PC-9 (cell line): ENCODE measurements around the gene THADA. TPM values are rescaled to one million over a fixed set of nuclear protein-coding genes. Genes with fewer than 3 reads are reported as not detected.

Experiments used
- BruUV-seq: library from RNA; stranded (reverse); fragments of 400-500 nt; replicated peaks from 2 replicates; lab custom pipeline; 2021; lab: Mats Ljungman, UMichigan
- CTCF ChIA-PET: fragments of 300-600 bp; sonication (Branson Sonifier 250); formaldehyde crosslinking; loops from one replicate; lab custom pipeline; 2022; ENCODE audit warnings: antibody characterized with exemption; lab: Charles Lee
- POLR2A ChIA-PET: fragments of 300-600 bp; sonication (Branson Sonifier 250); formaldehyde crosslinking; loops from one replicate; lab custom pipeline; 2022; ENCODE audit warnings: antibody characterized with exemption; ENCODE audit not compliant: unreplicated experiment; lab: Charles Lee
- DNase-seq, 2 experiments: peaks; one replicate each; pipeline versions ENCODE4 v3.0.0 to v3.0.0-alpha.2; 2015 to 2022; ENCODE audit warnings: mixed read lengths in 1 of 2
- H2AFZ ChIP-seq: fragments of 200-600 bp; sonication (generic); 2 replicates; pipeline ENCODE4 v1.8.1; 2017; ENCODE audit warnings: antibody characterized with exemption
- H3F3A ChIP-seq: fragments of 200-600 bp; sonication (generic); 2 replicates; pipeline ENCODE4 v1.8.1; 2017; ENCODE audit warnings: antibody characterized with exemption, mild to moderate bottlenecking, low read depth; ENCODE audit not compliant: insufficient read depth
- H3K27ac ChIP-seq: fragments of 200-600 bp; sonication (generic); 2 replicates; pipeline ENCODE4 v1.6.1; 2016; ENCODE audit warnings: mixed run types
- H3K27me3 ChIP-seq: fragments of 200-600 bp; sonication (generic); 2 replicates; pipeline ENCODE4 v1.6.1; 2016; ENCODE audit warnings: low read depth, mixed run types; ENCODE audit not compliant: insufficient read depth
- H3K36me3 ChIP-seq: fragments of 200-600 bp; sonication (generic); 2 replicates; pipeline ENCODE4 v1.6.1; 2016; ENCODE audit warnings: low read depth, mixed run types
- H3K4me1 ChIP-seq: fragments of 200-600 bp; sonication (generic); replicated peaks from 2 replicates; pipeline ENCODE4 v1.6.1; 2016; ENCODE audit warnings: mixed run types; ENCODE audit not compliant: insufficient read depth
- H3K4me2 ChIP-seq: fragments of 200-600 bp; sonication (generic); 2 replicates; pipeline ENCODE4 v1.6.1; 2017; ENCODE audit warnings: mixed run types
- H3K4me3 ChIP-seq: fragments of 200-600 bp; sonication (generic); 2 replicates; pipeline ENCODE4 v1.6.1; 2016; ENCODE audit warnings: mixed run types
- H3K79me2 ChIP-seq: fragments of 200-600 bp; sonication (generic); 2 replicates; pipeline ENCODE4 v1.6.1; 2017; ENCODE audit warnings: low read depth, mixed run types
- H3K9me2 ChIP-seq: fragments of 200-600 bp; sonication (generic); 2 replicates; pipeline ENCODE4 v1.8.1; 2017; ENCODE audit warnings: mild to moderate bottlenecking; ENCODE audit not compliant: insufficient read depth
- H3K9me3 ChIP-seq: fragments of 200-600 bp; sonication (generic); 2 replicates; pipeline ENCODE4 v1.8.1; 2016; ENCODE audit warnings: low read depth; ENCODE audit not compliant: insufficient read depth
- H4K20me1 ChIP-seq: fragments of 200-600 bp; sonication (generic); 2 replicates; pipeline ENCODE4 v1.8.1; 2017; ENCODE audit not compliant: insufficient read depth
- EZH2 ChIP-seq: fragments of 200-600 bp; sonication (generic); IDR thresholded peaks from 2 replicates; pipeline ENCODE4 v1.8.0; 2017; ENCODE audit warnings: antibody characterized with exemption, low read depth
- intact Hi-C: fragments of 100-400 bp; cut with micrococcal nuclease; formaldehyde crosslinking; loops from one replicate; pipeline ENCODE4 v1.10.0; 2022; ENCODE audit not compliant: unreplicated experiment
- total RNA-seq: library from RNA; stranded (reverse); gene quantifications from 2 replicates; pipeline ENCODE4 v1.2.3, GENCODE V29; 2021
- TF ChIP-seq, protein P1 (sequence below): fragments of 200-600 bp; sonication (generic); conservative IDR thresholded peaks from 2 replicates; pipeline ENCODE4 v1.6.1; 2017; ENCODE audit warnings: mixed run types, antibody characterized with exemption, mild to moderate bottlenecking, moderate library complexity

Gene THADA
- total RNA-seq, 1 experiment from 2014 or later: 28.1 TPM

DNA sequence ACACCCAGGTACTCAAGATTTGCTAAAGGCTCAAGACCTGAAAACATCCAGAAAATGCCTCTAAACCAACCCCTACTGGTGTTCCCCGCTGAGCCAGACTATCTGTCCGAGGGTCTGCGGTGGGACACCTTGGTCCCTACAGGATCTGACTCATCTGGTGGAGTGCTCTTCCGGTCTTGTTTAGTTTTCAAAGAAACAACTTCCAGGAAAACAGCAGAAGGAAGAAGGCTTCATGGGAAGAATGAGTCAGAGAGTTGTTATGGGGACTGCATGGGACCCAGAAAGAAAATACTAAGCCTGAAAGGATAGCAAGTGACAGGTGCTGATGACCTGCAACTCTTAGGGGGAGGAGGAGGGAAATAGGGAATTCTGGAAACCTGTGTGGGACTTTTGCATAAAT lies 410.7 kb downstream of the THADA start:
- DNase-seq: peak; percentile 26 to 88

DNA sequence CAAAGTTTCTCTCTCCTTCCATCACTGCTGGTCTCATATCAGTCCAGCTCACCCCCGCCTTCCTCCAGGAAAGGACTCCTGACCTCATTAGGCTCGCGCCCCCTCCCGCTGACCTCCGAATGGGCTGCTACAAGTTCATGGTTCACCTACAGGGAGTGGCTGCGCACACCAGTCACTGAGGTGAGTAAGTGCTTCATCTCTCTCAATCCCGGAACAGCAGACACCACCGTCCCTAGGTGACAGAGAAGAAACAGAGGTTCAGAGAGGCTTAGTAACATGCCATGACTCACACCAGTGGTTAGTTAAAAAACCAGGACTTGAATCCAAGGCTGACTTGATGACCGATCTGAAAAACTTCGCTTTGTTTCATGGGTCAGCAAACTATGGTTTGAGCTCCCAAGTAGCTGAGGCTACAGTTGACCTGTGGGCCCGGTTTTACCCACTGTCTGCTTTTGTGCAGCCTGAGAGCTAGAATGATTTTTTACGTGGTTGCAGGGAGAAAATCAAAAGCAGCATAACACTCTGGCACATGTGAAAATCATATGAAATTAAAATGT lies 411.4 kb downstream of the THADA start:
- Histone ChIP-seq H3K4me1 (peaks cover 76% of the 10 kb centered on the region), H4K20me1 (no peaks in the 10 kb centered on the region), H3K36me3 (no peaks in the 10 kb centered on the region), H3K4me2 (peak overlapping the region; percentile 41), H3K9me3 (no peaks in the 10 kb centered on the region), H2AFZ (no peak overlapping the region), H3K79me2 (no peaks in the 10 kb centered on the region), H3F3A (peaks cover 73% of the 10 kb centered on the region), H3K9me2 (no peaks in the 10 kb centered on the region), H3K4me3 (no peak overlapping the region), H3K27ac (peak overlapping the region; percentile 80), H3K27me3 (no peaks in the 10 kb centered on the region)
- intact Hi-C loops: loop anchor here (1.0 to 2.0 kb wide), 2 partner anchors 16 to 26 kb away; no protein-coding TSS in a partner anchor
- no TSS peak for BruUV-seq
- peak; percentile 71 to 98 for DNase-seq
- ChIA-PET POLR2A (interaction anchor here (0.6 kb wide), 1 partner anchor 53 kb away, joined by 9 read pairs; no protein-coding TSS in a partner anchor), CTCF (interaction anchor here (0.6 kb wide), 1 partner anchor 26 kb away, joined by 3 read pairs; no protein-coding TSS in a partner anchor)
- no peak for TF ChIP-seq EZH2

More for the DNA sequence above, 410.7 kb downstream of the THADA start:
- Histone ChIP-seq H3K27ac (peak overlapping the region; percentile 80), H3K4me1 (peaks cover 69% of the 10 kb centered on the region), H3K4me2 (peak overlapping the region; percentile 41), H3K36me3 (no peaks in the 10 kb centered on the region), H2AFZ (no peak overlapping the region), H3K4me3 (no peak overlapping the region), H3K9me3 (no peaks in the 10 kb centered on the region), H3K79me2 (no peaks in the 10 kb centered on the region), H3K9me2 (no peaks in the 10 kb centered on the region), H4K20me1 (no peaks in the 10 kb centered on the region), H3F3A (peaks cover 67% of the 10 kb centered on the region), H3K27me3 (no peaks in the 10 kb centered on the region)
- no peak for TF ChIP-seq EZH2
- TF ChIP-seq, protein P1, sequence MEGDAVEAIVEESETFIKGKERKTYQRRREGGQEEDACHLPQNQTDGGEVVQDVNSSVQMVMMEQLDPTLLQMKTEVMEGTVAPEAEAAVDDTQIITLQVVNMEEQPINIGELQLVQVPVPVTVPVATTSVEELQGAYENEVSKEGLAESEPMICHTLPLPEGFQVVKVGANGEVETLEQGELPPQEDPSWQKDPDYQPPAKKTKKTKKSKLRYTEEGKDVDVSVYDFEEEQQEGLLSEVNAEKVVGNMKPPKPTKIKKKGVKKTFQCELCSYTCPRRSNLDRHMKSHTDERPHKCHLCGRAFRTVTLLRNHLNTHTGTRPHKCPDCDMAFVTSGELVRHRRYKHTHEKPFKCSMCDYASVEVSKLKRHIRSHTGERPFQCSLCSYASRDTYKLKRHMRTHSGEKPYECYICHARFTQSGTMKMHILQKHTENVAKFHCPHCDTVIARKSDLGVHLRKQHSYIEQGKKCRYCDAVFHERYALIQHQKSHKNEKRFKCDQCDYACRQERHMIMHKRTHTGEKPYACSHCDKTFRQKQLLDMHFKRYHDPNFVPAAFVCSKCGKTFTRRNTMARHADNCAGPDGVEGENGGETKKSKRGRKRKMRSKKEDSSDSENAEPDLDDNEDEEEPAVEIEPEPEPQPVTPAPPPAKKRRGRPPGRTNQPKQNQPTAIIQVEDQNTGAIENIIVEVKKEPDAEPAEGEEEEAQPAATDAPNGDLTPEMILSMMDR: no peak
- no TSS peak for BruUV-seq
- ChIA-PET POLR2A (no interaction called here), CTCF (interaction anchor here (0.6 kb wide), 1 partner anchor 25 kb away, joined by 3 read pairs; no protein-coding TSS in a partner anchor)
- intact Hi-C loops: loop anchor here (2.0 kb wide), 1 partner anchor 16 kb away; no protein-coding TSS in a partner anchor

DNA sequence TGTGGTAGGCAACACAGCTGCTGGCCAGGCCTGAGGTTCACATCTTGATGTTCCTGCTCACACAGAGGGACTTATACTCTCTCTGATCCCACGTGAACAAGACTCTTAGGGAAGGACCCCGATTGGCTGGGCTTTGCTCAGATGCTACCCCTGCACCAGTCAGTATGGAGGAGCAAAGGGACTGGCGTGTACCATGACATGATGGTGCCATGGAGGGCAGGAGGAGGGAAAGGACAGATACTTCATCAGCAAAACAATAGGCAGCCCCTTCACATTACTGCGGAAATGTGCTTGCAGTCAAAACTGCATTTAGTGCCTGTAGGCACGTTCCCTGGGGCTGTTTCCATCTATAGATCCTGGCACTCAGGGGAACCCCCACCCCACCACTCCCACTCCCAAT lies 412.1 kb downstream of the THADA start:
- Histone ChIP-seq H4K20me1 (no peaks in the 10 kb centered on the region), H3K36me3 (no peaks in the 10 kb centered on the region), H3K9me3 (no peaks in the 10 kb centered on the region), H3K79me2 (no peaks in the 10 kb centered on the region), H3K4me3 (no peak overlapping the region), H2AFZ (no peak overlapping the region), H3K9me2 (no peaks in the 10 kb centered on the region), H3K4me2 (peak overlapping the region; percentile 41), H3K27ac (peak overlapping the region; percentile 80), H3K4me1 (peaks cover 83% of the 10 kb centered on the region), H3F3A (peaks cover 79% of the 10 kb centered on the region), H3K27me3 (no peaks in the 10 kb centered on the region)
- DNase-seq: no peak
- ChIA-PET CTCF (no interaction called here), POLR2A (interaction anchor here (0.6 kb wide), 1 partner anchor 53 kb away, joined by 9 read pairs; no protein-coding TSS in a partner anchor)
- no TSS peak for BruUV-seq
- intact Hi-C loops: loop anchor here (1.0 to 2.0 kb wide), 2 partner anchors 17 to 25 kb away; no protein-coding TSS in a partner anchor
- TF ChIP-seq, protein P1: no peak
- TF ChIP-seq EZH2: no peak
